ENCODE results near the gene NOTCH4. TPM values are rescaled to one million over a fixed set of nuclear protein-coding genes. Genes with fewer than 3 reads are reported as not detected.

NOTCH4 gene
- total and polyA plus RNA-seq, 9 of the 15 experiments (the other 6 are each of a cell fraction or from before 2014, with no cell fraction given), result 0.24 to 4.3 (median 1.7) TPM

GRCh38 chr6:32194825-32195651 lies 28.8 kb downstream of the NOTCH4 start (continued):
- TF ChIP-seq ATF6 (CRISPR knock-in tag; IDR thresholded peaks at IDR 0.05) (no peak), ZNF639 (CRISPR knock-in tag; conservative IDR thresholded peaks at IDR 0.05 in 1 of 2, IDR thresholded peaks at IDR 0.05 in 1 of 2) (no peak; a peak in 1 of 4 replicates), MYC (IDR thresholded peaks at IDR 0.05; ENCODE audit: low read depth, low read length) (peak; percentile 35; the same call in 1 of the 2 replicates), MYC (CRISPR knock-in tag; IDR thresholded peaks at IDR 0.05; ENCODE audit: borderline replicate concordance, low read depth) (peak; percentile 72; the same call in 1 of the 2 replicates), TCF15 (CRISPR knock-in tag; IDR thresholded peaks at IDR 0.05) (no peak), MAX (CRISPR knock-in tag; IDR thresholded peaks at IDR 0.05) (no peak), TEAD1 (CRISPR knock-in tag; IDR thresholded peaks at IDR 0.05) (peak; percentile 90 to 91), ZNF347 (CRISPR knock-in tag; IDR thresholded peaks at IDR 0.05; ENCODE audit: low read depth) (no peak), MTA2 (IDR thresholded peaks at IDR 0.05; ENCODE audit: low read depth) (no peak; the same call in 1 of the 2 replicates), ZMIZ1 (IDR thresholded peaks at IDR 0.05; ENCODE audit: low read depth in 2 of 2, low read length in 2 of 2) (0 out of 4 replicates have a peak, but pooled peaks of 1 of the 2 experiments have one; percentile 27), U2AF2 (optimal IDR thresholded peaks at IDR 0.05; ENCODE audit: low read depth, low read length) (no peak), CHAMP1 (IDR thresholded peaks at IDR 0.05) (no peak), TAF7 (tag; IDR thresholded peaks at IDR 0.05) (peak; percentile 48; the same call in 1 of the 2 replicates), SMAD3 (CRISPR knock-in tag; conservative IDR thresholded peaks at IDR 0.05) (no peak)

Measured in K562 (cell line).